ENCODE results near the gene ZC3HAV1. TPM values are rescaled to one million over a fixed set of nuclear protein-coding genes. Genes with fewer than 3 reads are reported as not detected.
"Not testable (repeated sequence)": the region's sequence is repeated elsewhere in the genome, so short reads cannot be mapped to it uniquely, and the experiment has no call there.

The ZC3HAV1 gene
- total RNA-seq, 1 donor from 2014 or later = 42.7 TPM

DNA sequence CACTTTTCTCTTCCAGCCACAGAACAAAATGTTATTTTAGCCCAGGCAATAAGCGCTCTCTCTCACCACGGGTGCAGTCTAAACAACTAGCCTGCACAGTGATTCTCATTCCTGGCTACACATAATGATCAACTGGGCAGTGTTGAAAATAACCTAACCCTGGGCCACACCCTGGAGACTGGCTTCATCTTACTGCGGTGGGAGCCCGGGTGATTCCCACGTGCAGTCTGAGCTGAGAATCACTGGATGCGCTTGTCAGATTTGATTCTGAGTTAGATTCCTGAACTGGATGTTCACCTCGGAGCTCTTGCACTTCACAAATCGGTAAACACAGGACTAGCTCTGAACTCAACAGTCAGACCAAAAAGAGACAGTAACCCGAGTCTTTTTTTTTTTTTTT, 14.9 kb downstream of the ZC3HAV1 start:
- peaks cover 37% of the 10 kb centered on the region for H3K4me1 Mint-ChIP-seq (ENCODE audit: unreplicated experiment)
- H3K4me3 Mint-ChIP-seq (ENCODE audit: unreplicated experiment) = peak overlapping the region; percentile 20
- peaks cover 4% of the 10 kb centered on the region for H3K36me3 Mint-ChIP-seq (ENCODE audit: unreplicated experiment)
- H3K27me3 Mint-ChIP-seq (ENCODE audit: unreplicated experiment) = no peaks in the 10 kb centered on the region
- DNase-seq (ENCODE audit: extremely low spot score, unreplicated experiment) = no peak
- TF ChIP-seq, protein P1, sequence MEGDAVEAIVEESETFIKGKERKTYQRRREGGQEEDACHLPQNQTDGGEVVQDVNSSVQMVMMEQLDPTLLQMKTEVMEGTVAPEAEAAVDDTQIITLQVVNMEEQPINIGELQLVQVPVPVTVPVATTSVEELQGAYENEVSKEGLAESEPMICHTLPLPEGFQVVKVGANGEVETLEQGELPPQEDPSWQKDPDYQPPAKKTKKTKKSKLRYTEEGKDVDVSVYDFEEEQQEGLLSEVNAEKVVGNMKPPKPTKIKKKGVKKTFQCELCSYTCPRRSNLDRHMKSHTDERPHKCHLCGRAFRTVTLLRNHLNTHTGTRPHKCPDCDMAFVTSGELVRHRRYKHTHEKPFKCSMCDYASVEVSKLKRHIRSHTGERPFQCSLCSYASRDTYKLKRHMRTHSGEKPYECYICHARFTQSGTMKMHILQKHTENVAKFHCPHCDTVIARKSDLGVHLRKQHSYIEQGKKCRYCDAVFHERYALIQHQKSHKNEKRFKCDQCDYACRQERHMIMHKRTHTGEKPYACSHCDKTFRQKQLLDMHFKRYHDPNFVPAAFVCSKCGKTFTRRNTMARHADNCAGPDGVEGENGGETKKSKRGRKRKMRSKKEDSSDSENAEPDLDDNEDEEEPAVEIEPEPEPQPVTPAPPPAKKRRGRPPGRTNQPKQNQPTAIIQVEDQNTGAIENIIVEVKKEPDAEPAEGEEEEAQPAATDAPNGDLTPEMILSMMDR (IDR thresholded peaks at IDR 0.05) = no peak
- H3K9me3 Mint-ChIP-seq (ENCODE audit: unreplicated experiment) = no peaks in the 10 kb centered on the region
- H3K27ac Mint-ChIP-seq (ENCODE audit: unreplicated experiment) = peak overlapping the region; percentile 79

DNA sequence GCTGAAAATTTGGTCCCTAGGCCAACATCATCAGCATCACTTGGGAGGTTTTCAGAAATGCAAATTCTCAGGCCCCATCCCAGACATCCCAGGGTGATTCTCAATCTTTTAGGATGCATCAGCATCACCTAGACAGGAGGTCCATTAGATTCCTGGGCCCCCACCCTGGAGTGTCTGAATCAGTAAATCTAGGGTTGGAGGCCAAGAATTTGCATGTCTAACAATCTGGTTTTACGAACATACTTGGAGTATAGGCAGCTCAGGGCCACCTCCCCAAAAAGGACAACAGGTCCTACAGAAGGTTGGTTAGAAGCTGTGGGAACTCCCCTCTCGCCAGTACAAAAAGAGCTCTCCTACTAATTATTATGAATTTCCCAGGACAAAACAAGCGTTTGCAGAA, 15.5 kb downstream of the ZC3HAV1 start:
- Mint-ChIP-seq H3K36me3 (ENCODE audit: unreplicated experiment) (peaks cover 9% of the 10 kb centered on the region), H3K4me1 (ENCODE audit: unreplicated experiment) (peaks cover 32% of the 10 kb centered on the region), H3K4me3 (ENCODE audit: unreplicated experiment) (peak overlapping the region; percentile 20), H3K27ac (ENCODE audit: unreplicated experiment) (peak overlapping the region; percentile 79), H3K9me3 (ENCODE audit: unreplicated experiment) (no peaks in the 10 kb centered on the region), H3K27me3 (ENCODE audit: unreplicated experiment) (no peaks in the 10 kb centered on the region)
- TF ChIP-seq, protein P1 (IDR thresholded peaks at IDR 0.05) = no peak
- DNase-seq (ENCODE audit: extremely low spot score, unreplicated experiment) = no peak

- DNase-seq (ENCODE audit: extremely low spot score, unreplicated experiment); H3K4me3 Mint-ChIP-seq (ENCODE audit: unreplicated experiment); H3K27me3 Mint-ChIP-seq (ENCODE audit: unreplicated experiment); H3K9me3 Mint-ChIP-seq (ENCODE audit: unreplicated experiment): not testable (repeated sequence)
- Mint-ChIP-seq H3K36me3 (ENCODE audit: unreplicated experiment) (peaks cover 12% of the 10 kb centered on the region), H3K4me1 (ENCODE audit: unreplicated experiment) (peaks cover 30% of the 10 kb centered on the region), H3K27ac (ENCODE audit: unreplicated experiment) (peak overlapping the region; percentile 79)
Observed at GRCh38 chr7:139093512-139093911, 16.0 kb downstream of the ZC3HAV1 start.

DNA sequence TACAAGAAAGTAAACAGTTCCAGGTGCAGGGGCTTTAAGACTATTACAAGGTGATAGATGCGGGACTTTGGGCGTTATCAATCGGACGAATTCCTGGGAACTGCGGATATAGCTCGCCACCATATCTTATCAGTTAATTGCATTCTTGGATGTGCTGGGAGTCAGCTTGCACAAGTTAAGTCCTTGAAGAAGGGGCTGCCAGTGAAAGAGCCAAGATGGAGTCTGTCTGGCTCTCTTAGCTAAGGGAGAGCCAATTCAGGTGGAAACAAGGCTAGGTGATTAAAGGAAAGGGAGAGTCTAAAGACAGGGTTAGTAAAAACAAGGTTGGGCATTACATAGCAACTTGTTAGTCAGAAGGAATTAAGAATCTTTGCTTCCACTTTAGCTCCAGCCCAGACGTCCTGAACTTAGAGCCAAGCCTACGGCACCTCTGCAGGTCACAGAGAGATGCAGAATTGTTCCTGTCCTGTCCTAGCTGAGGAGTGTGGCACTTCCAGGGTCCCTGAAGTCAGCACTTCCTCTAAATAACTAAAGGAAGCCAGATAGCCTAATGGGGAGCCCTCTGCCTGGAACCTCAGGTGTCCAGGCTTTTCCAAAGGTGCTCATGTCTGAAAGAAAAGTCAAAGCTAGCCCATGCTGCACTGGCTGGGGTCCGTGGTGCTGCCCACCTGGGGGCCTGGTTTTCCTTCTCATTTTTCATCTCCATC, 17.3 kb downstream of the ZC3HAV1 start:
- peaks cover 19% of the 10 kb centered on the region for H3K36me3 Mint-ChIP-seq (ENCODE audit: unreplicated experiment)
- H3K27ac Mint-ChIP-seq (ENCODE audit: unreplicated experiment) = no peak overlapping the region
- H3K27me3 Mint-ChIP-seq (ENCODE audit: unreplicated experiment) = no peaks in the 10 kb centered on the region
- H3K4me3 Mint-ChIP-seq (ENCODE audit: unreplicated experiment) = no peak overlapping the region
- no peaks in the 10 kb centered on the region for H3K9me3 Mint-ChIP-seq (ENCODE audit: unreplicated experiment)
- no peak for DNase-seq (ENCODE audit: extremely low spot score, unreplicated experiment)
- TF ChIP-seq, protein P1 (IDR thresholded peaks at IDR 0.05) = no peak
- H3K4me1 Mint-ChIP-seq (ENCODE audit: unreplicated experiment) = peaks cover 30% of the 10 kb centered on the region

GRCh38 chr7:139091677-139091996, 17.9 kb downstream of the ZC3HAV1 start:
- DNase-seq (ENCODE audit: extremely low spot score, unreplicated experiment) = no peak
- H3K9me3 Mint-ChIP-seq (ENCODE audit: unreplicated experiment) = no peaks in the 10 kb centered on the region
- H3K36me3 Mint-ChIP-seq (ENCODE audit: unreplicated experiment) = peaks cover 25% of the 10 kb centered on the region
- TF ChIP-seq, protein P1 (IDR thresholded peaks at IDR 0.05) = no peak
- H3K4me3 Mint-ChIP-seq (ENCODE audit: unreplicated experiment) = no peak overlapping the region
- peaks cover 28% of the 10 kb centered on the region for H3K4me1 Mint-ChIP-seq (ENCODE audit: unreplicated experiment)
- no peaks in the 10 kb centered on the region for H3K27me3 Mint-ChIP-seq (ENCODE audit: unreplicated experiment)
- no peak overlapping the region for H3K27ac Mint-ChIP-seq (ENCODE audit: unreplicated experiment)

Data from osteocyte (in vitro differentiated cells).